Pulmonary artery endothelial cell (primary cell): ENCODE data around the gene CBFA2T2. TPM values are rescaled to one million over a fixed set of nuclear protein-coding genes. Genes with fewer than 3 reads are reported as not detected.
"Not testable (repeated sequence)": the region's sequence is repeated elsewhere in the genome, so short reads cannot be mapped to it uniquely, and the experiment has no call there.

ENCODE experiments used
- DNase-seq: peaks from one replicate; pipeline ENCODE4 v3.0.0-alpha.2; 2011; ENCODE audit warnings: low read depth, low spot score
- total RNA-seq: library from RNA; depleted of rRNA; stranded (reverse); fragments of >200 nt; gene quantifications from 2 replicates; pipeline ENCODE4 v1.2.3, GENCODE V29; 2014

The CBFA2T2 gene
- total RNA-seq = 3.0 and 4.0 TPM in 2 replicates

DNA sequence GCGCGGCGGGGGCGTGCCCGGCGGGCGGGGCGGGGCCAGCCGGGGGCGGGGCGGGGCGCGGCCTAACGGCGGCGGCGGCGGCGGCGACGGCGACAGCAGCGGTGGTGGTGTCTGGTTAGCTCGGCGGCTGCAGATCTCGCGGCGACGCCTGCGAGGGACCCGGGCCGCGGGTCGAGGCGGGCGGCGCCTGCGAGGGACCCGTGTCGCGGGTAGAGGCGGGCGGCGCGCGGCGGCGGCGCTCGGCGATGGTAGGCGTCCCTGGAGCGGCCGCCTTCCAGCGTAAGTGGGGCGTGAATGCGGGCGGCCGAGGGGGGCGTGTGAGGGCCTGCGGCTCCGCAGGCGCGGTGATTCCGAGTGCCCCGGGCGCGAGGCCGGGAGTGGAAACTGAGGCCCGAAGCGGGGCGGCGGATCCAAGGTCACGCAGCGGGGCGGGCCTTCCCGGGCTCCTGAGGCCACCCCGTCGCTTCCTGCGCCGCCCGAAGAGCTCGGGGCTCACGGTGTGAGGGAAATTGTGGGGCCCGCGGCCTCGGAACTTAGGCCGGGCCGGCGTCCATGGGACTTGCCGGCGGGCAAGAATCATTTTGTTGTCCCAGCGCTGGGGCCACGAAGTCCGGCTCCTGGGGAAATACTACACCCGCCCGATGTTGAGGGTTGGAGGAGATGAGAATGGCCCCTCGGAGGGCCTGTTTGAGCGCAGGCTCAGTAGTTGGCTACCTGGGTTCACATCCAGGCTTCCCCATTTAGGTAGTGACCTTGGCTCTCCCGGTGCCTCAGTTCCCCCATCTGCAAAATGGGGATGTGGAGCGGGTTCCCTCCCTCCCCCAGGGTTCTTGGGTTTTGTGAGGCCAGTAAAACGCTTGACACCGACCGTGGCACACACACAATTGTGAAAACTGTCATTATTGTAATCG, at the start of gene CBFA2T2:
Gene CBFA2T2 (plus strand): TSS at position 74 of the 911 bp plus-strand sequence. CDS start 172 bp downstream, at position 246.
- DNase-seq = peak; percentile 11

DNA sequence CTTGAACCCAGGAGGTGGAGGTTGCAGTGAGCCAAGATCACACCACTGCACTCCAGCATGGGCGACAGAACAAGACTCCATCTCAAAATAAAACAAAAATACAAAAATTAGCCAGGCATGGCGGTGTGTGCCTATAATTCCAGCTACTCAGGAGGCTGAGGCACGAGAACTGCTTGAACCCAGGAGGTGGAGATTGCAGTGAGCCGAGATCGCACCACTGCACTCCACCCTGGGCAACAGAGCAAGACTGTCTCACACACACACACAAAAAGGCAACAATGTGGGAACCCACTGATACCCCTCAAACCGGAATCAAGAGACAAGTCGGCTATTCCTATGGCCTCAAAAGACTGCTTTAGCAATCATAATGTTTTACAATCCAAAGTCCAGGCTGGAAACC, 49.3 kb upstream of the CBFA2T2 start:
- not testable (repeated sequence) for DNase-seq

- no peak for DNase-seq
Observed at GRCh38 chr20:33441142-33441955, 48.5 kb upstream of the CBFA2T2 start.

- no peak for DNase-seq
Observed at GRCh38 chr20:33442136-33443005, 47.5 kb upstream of the CBFA2T2 start.

DNA sequence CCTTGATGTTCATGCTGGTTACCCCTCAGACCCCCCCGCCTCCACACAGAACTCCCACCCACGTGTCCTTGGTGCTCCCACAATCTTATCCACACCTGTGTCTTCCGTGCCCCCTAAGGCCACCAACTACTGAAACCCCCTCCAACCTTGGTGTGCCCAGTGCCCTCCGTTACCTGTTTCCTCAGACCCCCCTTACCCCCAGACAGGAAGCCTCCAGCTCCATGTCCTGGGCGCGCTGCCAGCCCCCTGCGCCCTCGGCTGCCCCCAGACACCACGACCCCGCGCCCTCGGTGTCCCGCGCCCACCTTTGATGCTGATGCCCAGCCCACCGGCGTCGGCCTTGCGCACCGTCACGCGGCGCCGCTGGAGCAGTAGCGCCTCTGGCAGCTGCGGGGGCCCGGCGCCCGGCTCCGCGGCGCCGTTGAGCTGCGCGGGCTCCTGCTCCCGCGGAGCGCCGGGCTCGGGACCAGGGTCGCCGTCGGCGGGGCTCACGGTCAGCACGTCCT, 46.8 kb upstream of the CBFA2T2 start:
- no peak for DNase-seq

DNA sequence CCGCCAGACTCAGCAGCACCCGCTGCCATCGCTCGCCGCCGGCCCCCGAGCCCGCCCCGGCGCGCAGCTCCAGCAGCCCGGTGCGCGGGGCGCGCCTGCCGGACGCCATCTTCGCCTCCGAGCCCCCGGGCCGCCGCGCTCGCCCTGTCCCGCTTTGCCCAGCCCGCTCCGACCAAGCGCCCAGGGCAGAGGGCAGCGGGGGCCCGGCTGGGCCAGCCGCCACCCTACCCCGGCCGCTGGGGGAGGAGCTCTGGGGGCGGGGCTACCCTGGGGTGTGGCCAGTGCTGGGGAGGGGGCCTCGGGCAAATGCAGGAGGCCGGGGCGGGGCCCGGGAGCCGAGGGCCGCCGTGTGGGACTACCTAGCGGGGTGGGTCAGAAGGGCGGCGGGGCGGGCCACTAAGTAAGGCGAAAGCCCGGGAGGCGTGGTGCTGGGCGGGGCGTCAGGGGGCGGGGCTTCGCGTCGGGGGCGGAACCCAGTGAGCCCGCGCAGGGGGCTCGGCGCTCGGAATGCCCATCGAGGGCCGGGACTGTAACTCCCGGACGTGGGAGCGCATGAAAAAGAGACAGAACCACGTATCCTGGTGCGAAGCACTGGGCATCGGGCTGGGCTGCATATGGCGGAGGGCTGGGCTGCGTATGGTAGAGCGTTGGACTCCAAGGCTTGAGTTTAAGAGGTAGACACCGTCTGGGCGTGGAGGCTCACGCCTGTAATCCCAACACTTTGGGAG, 46.2 kb upstream of the CBFA2T2 start, which contains the start of gene SNTA1:
Gene SNTA1 (minus strand): TSS at position 252 of the 728 bp plus-strand sequence. CDS start 143 bp downstream, at position 109.
- DNase-seq = peak; percentile 37

- no peak for DNase-seq
Observed at GRCh38 chr20:33444797-33445560, 44.9 kb upstream of the CBFA2T2 start.

GRCh38 chr20:33445881-33446625, 43.8 kb upstream of the CBFA2T2 start:
- no peak for DNase-seq

DNA sequence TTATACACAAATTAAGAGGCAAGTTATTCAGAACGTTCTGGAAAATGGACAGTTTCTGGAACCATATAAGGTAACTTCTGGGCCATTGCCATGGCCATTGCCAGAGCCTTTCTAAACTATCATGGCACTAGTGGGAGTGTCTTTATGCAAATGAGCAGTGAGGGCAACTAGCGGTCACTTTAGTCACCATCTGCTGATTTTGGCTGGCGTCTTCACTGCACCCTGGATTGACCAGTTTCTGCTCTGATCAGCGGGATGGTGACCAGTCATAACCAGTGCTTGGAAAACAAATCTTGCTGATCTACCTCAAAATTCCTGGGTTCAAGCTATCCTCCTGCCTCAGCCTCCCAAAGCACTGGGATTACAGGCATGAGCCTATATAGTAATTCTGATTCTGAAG, 39.0 kb upstream of the CBFA2T2 start:
- no peak for DNase-seq

GRCh38 chr20:33456916-33457642, 32.8 kb upstream of the CBFA2T2 start:
- peak; percentile 17 for DNase-seq

DNA sequence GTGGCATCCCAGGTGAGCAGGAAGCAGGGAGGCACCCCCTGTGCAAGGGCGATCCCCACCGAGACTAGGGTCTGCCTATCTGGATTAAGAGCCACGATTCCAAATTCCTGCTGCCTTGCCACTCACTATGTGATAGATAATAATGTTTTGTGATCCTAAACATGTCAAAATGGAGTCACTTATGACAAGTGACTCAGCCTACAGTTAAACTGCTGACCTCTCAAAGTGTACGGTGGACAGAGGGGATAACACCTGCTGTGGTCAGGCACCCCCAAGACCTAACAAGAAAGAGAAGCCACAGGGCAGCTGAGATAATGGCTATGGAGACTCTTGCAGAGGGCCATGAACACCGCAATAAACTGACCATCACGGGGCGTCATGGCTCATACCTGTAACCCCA, 30.3 kb upstream of the CBFA2T2 start:
- DNase-seq = no peak

DNA sequence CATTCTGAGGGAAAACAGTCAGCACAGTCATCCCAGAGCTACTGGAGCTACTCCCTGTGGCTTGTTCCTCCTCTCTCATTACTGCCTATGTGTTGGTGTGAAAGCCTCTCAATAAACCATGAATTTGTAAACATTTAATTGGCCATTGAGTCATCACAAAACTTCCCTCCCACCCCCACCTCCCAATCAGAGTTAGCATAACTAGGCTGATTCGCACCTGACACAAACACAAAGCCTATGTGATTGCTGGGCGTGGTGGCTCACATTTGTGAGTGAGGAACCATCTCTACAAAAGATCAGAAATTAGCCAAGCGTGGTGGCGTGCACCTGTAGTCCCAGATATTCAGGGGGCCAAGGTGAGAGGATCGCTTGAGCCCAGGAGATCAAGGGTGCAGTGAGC, 29.2 kb upstream of the CBFA2T2 start:
- no peak for DNase-seq

DNA sequence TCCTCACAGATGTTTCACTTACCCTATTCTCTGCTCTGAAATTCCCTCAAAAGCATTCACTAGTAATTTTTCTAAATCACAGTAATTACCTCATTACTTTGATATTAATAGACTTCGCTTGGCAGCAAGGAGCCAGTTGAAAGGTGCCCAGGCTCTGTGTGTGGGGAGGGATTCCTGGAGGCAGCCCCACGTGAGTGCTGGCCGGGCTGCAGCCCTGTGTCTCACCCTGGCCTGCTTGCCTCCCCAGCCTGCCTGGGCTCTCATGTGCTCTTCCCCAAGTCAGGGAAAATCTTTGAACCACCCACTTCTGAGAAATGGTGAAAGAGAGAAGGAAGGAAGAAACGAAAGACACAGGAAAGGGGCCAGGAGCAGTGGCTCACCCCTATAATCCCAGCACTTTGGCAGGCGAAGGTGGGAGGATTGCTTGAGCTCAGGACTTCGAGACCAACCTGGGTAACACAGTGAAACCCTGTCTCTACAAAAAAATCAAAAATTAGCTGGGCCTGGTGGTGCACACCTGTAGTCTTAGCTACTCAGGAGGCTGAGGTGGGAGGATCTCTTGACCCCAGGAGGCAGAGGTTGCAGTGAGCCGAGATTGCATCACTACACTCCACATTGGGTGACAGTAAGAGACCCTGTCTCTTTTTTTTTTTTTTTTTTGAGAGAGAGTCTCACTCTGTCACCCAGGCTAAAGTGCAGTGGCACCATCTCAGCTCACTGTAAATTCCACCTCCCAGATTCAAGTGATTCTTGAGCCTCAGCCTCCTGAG, 26.4 kb upstream of the CBFA2T2 start:
- no peak for DNase-seq

GRCh38 chr20:33464759-33465158, 25.1 kb upstream of the CBFA2T2 start:
- DNase-seq = not testable (repeated sequence)

GRCh38 chr20:33465481-33466302, 24.2 kb upstream of the CBFA2T2 start:
- no peak for DNase-seq

DNA sequence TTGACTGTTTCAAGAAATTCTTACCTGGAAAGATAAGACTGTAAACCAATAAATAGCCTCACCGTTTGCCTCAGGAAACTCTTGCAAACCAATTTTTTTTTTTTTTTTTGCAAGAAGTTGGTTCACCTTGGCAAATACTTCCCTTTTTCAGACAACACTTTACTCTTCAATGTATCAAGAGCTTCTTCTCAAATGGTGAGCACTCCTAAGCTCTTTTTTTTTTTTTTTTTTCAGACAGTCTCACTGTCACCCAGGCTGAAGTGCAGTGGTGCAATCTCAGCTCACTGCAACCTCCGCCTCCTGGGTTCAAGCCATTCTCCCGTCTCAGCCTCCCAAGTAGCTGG, 23.6 kb upstream of the CBFA2T2 start:
- no peak for DNase-seq

- no peak for DNase-seq
Observed at GRCh38 chr20:33470457-33470856, 19.4 kb upstream of the CBFA2T2 start.
